GM20431 (cell line): ENCODE data around the gene CENPT.
"Not testable (repeated sequence)": the region's sequence is repeated elsewhere in the genome, so short reads cannot be mapped to it uniquely, and the experiment has no call there.

Experiments
- in situ Hi-C: fragments of 300-500 bp; cut with MseI, MboI; formaldehyde crosslinking; loops from one replicate; pipeline ENCODE4 v1.15.0; 2020; ENCODE audit warnings: low sequenced_read_pairs; ENCODE audit not compliant: unreplicated experiment

CENPT gene

GRCh38 chr16:67878232-67878631, 30.7 kb upstream of the CENPT start:
- in situ Hi-C loops = no loop called here

DNA sequence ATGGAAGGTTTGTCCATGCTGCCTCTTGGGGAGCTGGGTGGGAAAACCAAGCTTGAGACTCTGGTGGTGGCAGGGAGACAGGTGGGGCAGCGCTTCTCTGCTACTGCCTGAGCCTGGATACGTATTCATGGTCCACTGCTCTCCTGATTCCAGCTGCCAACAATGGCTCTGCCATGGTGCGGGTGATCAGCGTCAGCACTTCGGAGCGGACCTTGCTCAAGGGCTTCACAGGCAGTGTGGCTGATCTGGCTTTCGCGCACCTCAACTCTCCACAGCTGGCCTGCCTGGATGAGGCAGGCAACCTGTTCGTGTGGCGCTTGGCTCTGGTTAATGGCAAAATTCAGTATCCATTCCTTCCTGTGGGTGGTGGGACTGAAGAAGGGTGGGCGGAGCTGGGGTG, 29.6 kb upstream of the CENPT start:
- in situ Hi-C loops = no loop called here

- in situ Hi-C loops = no loop called here
These were observed 26.9 kb upstream of the CENPT start for GRCh38 chr16:67874372-67874771.

DNA sequence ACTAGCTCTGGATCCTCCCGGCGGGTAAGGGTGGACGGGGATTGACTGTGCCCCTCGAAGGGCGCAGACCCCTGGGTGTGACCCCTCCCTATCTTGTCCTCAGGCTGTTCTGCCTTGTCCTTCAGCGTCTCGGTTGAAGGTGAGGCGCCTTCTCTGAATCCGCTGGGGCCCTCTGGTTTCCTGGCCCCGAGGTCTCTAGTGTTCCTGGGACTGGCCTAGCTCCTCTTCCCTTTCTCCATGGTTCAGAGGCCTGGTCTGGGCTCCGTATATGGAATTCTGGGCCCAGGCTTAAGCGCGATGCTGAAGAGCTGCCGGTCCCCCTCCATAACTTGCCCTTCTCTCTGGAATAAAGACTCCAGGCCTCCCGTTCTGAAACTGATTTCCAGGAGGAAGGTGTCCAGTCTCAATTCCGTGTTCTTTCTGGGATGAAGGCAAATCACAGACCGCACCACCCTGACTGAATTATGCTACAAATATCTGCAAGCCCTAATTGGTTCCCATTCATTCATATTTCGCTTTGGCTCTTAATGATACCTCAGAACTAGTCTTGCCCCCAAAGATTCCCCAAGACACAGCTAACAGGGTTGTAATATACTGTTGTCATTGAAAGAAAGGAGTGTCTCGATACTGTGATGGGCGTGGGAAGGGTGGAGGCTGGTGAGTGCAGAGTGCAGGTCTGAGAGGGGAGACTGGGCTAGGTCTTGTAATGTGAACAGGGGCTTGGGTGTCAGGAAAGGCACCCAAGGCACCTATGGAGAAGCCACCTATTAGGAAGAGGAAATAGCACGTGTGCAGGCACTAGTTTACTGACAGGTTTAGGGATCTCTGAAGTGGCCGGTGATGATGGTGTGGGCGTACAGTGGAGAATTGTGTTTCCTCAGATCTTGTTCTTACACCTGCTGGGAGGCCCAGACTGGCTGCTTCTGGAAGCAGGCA, 26.2 kb upstream of the CENPT start:
- in situ Hi-C loops = no loop called here

GRCh38 chr16:67872631-67873434, 25.3 kb upstream of the CENPT start, which contains the start of gene EDC4:
EDC4 (plus strand) TSS chr16:67873052; CDS start chr16:67873262, 210 bp downstream.
- in situ Hi-C loops = no loop called here

- in situ Hi-C loops = no loop called here
These were observed 24.7 kb upstream of the CENPT start for GRCh38 chr16:67872131-67872630.

DNA sequence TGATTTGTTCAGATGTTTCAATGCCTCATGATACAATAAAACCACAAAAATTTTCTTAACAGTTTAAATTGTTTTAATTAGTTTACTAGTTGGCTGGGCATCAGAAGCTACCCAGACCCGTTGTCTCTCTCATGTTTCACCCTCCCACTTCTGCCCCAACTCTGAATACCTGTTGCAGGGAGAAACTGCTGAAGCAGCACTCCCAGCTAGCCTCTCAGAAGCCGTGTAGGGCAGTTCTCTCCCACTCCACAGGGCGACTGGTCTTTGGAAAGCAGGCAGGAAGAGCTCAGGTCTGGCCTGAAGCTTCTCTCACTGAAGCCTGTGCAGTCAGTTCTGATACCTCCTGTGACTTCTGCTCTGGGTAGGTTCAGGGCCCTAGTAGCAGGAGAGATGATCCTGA, 23.8 kb upstream of the CENPT start:
- in situ Hi-C loops = no loop called here

DNA sequence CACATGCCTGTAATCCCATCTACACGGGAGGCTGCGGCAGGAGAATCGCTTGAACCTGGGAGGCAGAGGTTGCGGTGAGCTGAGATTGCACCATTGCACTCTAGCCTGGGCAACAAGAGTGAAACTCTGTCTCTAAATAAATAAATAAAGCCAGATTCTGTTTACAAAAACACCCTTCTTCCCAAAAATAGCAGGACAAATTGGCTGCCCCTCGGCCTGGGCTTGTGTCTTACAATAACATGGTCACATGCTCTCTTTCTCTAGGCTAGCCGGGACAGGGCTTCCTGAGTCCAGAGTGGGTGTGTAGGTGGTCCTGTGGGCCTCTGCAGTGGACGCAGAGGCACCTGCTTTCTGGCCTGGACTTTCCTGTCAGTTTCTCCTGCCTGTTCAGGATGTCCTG, 22.2 kb upstream of the CENPT start:
- in situ Hi-C loops = no loop called here

- in situ Hi-C loops = no loop called here
These were observed 20.8 kb upstream of the CENPT start for GRCh38 chr16:67868290-67868689.

DNA sequence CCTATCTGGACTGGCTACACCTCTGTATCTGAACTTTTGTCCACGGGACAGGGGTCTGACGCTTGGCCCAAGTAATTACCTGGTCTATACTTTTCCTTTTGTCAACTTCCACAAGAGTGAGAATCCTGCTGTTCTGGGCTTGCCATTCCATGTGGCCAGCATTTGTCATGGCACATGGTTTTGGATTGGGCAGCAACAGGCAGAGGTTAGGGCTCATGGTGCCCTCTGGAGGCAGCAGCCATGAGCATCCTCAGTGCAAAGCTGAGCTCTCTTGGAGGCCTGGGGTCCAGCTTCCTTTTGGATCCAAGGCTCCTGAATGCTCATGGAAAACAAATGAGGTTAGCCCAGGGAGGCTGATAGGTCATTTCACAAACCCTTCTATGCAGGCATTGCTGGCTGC, 17.8 kb upstream of the CENPT start:
- in situ Hi-C loops = no loop called here

GRCh38 chr16:67864594-67864993, 17.1 kb upstream of the CENPT start:
- in situ Hi-C loops = no loop called here

GRCh38 chr16:67864044-67864443, 16.6 kb upstream of the CENPT start:
- in situ Hi-C loops = not testable (repeated sequence)

GRCh38 chr16:67862623-67863583, 15.4 kb upstream of the CENPT start:
- in situ Hi-C loops = no loop called here

DNA sequence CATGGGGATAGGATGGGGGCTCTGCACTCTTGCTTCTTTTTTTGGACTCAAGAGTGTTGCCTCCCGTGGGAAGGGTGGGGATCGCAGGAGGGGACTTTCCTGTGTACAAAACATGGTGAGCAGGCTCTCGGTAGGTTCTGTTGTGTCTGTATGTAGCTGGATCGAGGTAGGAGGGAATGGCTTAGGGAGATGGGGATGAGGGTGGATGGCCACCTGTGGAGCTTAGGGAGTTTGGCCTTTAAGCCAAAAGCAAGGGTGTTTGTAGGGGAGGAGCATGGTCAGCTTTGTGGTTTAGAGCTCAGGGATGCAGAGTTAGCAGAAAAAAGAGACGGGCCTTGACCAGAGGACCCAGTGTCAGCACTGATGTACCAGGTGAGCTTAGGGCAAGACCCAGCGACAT, 14.4 kb upstream of the CENPT start:
- in situ Hi-C loops = no loop called here

DNA sequence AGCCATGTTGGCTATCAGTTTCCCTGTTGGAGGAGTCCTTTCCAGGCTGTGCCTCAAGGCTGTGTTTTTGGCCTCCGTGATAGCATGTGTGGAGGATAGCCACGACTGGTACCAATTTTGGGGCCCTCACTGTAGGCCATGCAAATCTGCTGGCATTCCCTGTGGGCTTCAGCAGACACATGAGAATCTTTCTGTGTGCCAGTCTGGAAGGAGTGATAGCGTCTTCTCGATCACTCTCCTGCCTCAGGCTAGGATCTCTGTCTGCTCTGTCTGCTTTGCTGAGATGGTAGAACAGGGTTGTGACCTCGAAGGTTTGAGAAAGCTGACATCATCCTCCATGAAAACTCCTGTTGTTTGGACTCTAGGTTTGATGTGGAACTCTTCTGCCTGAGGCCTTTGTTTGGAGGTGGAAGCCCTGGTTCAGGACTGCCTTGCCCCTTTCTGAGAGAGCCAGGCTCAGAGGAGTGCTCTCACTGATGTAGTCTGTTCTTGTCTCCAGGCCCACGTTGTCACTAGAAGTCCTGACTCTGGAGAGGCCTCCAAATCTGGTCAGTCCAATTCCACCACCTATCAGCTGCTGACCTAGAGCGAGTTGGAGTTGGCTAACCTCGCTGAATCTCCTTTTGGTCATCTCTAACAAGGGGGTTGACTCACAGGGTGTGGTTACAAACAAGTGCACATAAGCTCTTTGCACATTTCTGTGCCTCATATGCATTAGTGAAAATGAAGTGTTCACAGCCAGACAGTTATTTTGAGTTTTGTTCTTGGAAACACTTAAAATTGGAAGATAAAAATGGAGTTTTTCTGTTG, 13.3 kb upstream of the CENPT start:
- in situ Hi-C loops = no loop called here

DNA sequence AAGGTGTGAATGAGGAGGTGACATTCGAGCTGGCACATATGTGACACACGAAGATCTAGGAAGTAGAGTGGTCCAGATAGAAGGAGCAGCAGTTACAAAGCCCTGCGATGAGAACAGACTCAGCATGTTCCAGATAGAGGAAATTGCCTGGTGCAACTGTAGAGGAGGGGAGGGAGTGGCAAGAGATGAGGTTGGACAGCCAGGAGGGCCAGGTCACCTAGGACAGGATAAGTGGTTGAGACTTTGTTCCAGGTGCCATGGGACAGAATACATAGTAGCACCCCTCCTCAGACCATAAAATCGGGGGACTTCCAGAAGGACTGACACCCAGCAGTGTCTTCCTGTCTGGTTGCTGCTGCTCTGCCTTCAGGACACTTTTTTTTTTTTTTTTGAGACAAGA, 11.0 kb upstream of the CENPT start:
- in situ Hi-C loops = no loop called here

DNA sequence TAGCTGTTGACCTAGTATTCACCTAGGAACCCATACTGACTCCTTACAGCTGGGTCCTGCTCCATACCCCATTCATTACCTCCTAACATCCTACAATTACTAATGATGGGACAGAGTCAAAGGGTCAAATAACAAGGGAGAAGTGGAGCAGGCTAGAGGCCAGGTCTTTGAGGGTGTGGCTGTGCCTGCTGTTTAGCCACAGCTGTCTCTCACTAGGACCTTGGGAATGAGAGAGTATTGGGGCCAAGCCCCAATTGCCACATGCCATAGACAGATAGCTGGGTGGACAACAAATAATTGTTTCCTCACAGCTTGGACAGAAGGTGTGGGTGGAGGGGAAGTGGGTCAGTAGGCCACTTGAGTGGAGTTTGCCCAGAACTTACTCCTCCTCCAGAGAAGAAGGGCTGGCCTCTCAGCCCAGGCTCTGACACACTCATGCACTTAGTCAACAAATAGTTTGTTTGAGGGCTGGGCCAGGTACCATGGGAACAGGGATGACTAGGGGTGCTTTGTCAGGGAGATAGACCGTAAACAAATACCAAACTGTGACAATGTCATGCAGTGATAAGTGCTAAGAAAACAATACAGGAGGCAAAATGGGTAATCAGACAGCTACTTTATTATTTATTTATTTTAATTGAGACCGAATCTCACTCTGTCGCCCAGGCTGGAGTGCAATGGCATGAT, 10.2 kb upstream of the CENPT start:
- in situ Hi-C loops = no loop called here

GRCh38 chr16:67856927-67857546, 9.5 kb upstream of the CENPT start:
- in situ Hi-C loops = no loop called here
